D721Med (cell line): ENCODE data around the gene PRKN.

ENCODE experiments used
- DNase-seq: peaks from one replicate; pipeline ENCODE4 v3.0.0; 2011; ENCODE audit warnings: low spot score; ENCODE audit not compliant: insufficient read length
- FAIRE-seq: peaks from 2 replicates; lab custom pipeline; 2011; peaks lifted over from hg19 to GRCh38; lab: Jason Lieb, UNC
- TF ChIP-seq, protein P1 (sequence below): IDR thresholded peaks from 2 replicates; pipeline ENCODE4 v1.5.1; 2012; ENCODE audit warnings: mild to moderate bottlenecking, control low read depth; ENCODE audit not compliant: insufficient read depth; ENCODE audit errors: missing control alignments

Gene PRKN

DNA sequence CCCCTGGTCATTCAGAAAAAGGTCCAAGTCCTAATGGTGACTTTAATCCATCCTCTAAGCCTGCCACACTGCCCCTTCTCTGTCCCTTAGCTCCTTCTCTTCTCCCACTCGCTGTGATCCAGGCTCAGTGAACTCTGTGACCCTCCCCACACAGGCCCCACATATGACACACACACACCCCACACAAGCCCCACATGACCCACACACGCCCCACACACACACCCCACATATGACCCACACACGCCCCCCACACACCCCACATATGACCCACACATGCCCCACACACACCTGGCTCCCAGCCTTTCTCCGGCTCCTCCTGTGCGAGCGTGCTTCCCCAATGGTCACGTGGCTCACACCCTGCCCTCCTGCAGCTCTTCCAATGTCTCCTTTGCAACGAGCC is 925.3 kb downstream of the PRKN start:
- FAIRE-seq: no peak
- TF ChIP-seq, protein P1, sequence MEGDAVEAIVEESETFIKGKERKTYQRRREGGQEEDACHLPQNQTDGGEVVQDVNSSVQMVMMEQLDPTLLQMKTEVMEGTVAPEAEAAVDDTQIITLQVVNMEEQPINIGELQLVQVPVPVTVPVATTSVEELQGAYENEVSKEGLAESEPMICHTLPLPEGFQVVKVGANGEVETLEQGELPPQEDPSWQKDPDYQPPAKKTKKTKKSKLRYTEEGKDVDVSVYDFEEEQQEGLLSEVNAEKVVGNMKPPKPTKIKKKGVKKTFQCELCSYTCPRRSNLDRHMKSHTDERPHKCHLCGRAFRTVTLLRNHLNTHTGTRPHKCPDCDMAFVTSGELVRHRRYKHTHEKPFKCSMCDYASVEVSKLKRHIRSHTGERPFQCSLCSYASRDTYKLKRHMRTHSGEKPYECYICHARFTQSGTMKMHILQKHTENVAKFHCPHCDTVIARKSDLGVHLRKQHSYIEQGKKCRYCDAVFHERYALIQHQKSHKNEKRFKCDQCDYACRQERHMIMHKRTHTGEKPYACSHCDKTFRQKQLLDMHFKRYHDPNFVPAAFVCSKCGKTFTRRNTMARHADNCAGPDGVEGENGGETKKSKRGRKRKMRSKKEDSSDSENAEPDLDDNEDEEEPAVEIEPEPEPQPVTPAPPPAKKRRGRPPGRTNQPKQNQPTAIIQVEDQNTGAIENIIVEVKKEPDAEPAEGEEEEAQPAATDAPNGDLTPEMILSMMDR: no peak

DNA sequence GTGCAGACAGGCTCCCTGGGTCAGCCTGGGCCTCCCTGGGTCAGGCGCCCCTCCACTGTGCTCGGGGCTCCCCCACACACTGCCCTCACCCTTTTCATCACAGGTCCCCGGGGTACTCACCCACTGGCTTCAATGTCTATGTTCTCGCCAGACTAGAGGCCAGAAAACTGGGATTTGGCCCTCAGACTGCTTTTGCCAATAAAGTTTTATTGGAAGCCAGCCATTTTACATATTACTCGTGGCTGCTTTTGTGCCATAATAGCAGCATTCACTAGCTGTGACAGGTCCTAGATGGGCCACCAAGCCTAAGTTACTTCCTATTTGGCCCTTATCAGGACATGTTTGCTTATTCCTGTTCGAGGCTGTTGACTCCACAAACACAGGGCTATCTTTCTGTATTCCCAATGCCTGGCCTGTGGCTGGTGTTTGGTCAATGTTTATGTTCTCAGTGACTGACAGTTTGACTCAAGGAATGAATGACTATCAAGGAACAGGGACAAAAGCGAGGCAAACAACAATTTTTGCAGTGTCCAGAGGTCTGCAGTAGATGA is 928.6 kb downstream of the PRKN start:
- DNase-seq: no peak
- no peak for FAIRE-seq
- TF ChIP-seq, protein P1: no peak

More for the DNA sequence above, 925.3 kb downstream of the PRKN start:
- no peak for DNase-seq

DNA sequence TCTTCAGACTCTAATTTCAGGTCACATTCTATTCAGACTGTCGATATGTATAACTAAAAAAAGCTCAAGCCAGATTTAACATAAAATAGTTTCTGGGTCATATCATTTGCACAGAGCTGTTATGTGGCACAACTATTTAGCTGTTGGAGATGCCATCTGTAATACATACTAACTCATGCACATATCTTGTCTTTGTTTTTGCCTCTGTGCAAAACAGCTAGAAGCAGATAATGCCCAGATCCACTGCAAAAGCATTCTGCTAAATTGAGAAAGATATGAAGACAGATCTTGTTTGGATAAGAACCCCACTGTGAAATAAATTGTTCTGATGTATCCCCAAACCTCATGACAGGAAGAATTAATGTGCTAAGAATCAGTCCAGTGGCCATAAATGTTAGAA is 930.9 kb downstream of the PRKN start:
- no peak for DNase-seq
- no peak for FAIRE-seq
- TF ChIP-seq, protein P1: no peak

DNA sequence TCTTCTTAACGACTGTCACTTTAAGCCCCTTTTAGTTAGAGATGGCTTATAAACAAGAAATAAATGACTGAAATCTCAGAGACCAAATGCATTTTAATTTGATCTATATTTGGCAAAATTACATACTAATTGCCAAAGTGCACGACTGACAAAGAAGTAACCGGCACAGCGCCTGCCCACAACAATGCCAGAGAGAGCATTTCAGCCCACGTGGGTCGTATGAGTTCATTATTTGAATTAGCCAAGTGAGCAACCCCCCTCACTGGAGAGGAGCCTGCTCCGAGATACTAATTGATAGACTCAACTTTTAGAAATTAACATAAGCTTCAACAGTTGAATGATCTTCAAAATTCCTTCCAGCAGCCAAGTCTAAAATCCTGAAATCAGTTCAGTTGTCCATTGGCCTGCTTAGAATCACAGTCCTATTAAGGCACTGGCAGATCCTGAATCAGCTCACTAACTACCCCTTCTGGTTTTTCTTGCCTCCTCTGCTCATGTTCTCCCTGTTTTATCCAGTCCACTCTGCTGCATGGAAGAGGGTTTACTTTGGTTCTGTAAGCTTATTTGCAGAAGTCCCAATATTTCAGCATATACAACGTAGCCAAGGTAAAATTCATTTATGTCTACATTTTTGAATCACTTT is 934.6 kb downstream of the PRKN start:
- FAIRE-seq (no peak), DNase-seq (no peak)
- TF ChIP-seq, protein P1: no peak

DNA sequence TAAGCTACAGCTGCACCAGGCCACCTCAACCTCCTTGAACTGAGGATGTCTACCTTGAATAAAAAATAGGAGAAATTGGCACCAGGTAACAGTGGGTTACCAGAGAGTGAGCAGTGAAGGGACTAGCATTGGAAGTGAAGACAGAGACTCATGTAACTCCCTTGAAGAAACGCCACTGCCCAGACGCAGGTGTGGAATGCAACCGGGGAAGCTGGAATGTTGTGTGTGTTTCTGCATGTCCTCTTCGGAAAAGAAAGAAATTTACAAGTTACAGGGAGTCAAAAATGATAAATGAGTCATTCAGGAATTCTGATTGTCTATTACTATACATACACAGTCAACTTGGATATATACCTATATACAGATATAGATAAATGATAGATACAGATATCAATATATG is 939.0 kb downstream of the PRKN start:
- FAIRE-seq (no peak), DNase-seq (no peak)
- TF ChIP-seq, protein P1: no peak

DNA sequence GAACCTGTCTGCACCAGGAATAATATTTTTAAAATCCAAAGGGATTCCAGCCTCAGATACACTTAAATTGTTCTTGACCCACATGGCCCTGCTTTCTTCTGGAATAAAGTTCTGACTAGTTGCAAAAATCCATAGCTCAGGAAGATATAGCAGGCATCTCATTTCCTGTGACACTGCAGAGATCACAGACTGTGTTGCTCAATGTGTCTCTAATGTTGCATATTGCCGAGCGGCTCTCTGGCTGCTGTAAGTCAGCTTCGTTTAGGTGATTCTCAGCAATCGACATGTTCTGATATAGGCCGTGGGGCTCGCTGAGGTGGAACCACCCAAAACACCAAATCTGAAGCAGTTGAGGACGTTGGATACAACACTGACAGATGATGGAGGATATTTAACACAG is 955.4 kb downstream of the PRKN start:
- DNase-seq: no peak

More for the DNA sequence above, 955.4 kb downstream of the PRKN start:
- TF ChIP-seq, protein P1: no peak
- FAIRE-seq: no peak
